Smooth muscle cell (in vitro differentiated cells): Measurements from ENCODE around the gene ADI1. TPM values are rescaled to one million over a fixed set of nuclear protein-coding genes. Genes with fewer than 3 reads are reported as not detected.

ENCODE experiments used
- DNase-seq: peaks from one replicate; lab custom pipeline; 2025; ENCODE audit not compliant: unreplicated experiment; lab: John Stamatoyannopoulos, UW
- H2AFZ ChIP-seq: fragments of 200-600 bp; sonication (generic); 2 replicates; pipeline ENCODE4 v1.6.0; 2016; ENCODE audit warnings: antibody characterized with exemption, low read depth, mild to moderate bottlenecking
- H3F3A ChIP-seq: fragments of 200-600 bp; sonication (generic); 2 replicates; pipeline ENCODE4 v1.6.0; 2017; ENCODE audit warnings: antibody characterized with exemption, low read depth
- H3K27ac ChIP-seq: fragments of 200-600 bp; sonication (generic); 2 replicates; pipeline ENCODE4 v1.5.1; 2016; ENCODE audit warnings: low read depth, mild to moderate bottlenecking
- H3K27me3 ChIP-seq: fragments of 200-600 bp; sonication (generic); 2 replicates; pipeline ENCODE4 v1.6.1; 2016; ENCODE audit warnings: low read depth, mild to moderate bottlenecking
- H3K36me3 ChIP-seq: fragments of 200-600 bp; sonication (generic); 2 replicates; pipeline ENCODE4 v1.5.1; 2016; ENCODE audit warnings: low read depth
- H3K4me1 ChIP-seq: fragments of 200-600 bp; sonication (generic); 2 replicates; pipeline ENCODE4 v1.5.1; 2016; ENCODE audit warnings: low read depth
- H3K4me2 ChIP-seq: fragments of 200-600 bp; sonication (generic); 2 replicates; pipeline ENCODE4 v1.6.0; 2016; ENCODE audit warnings: mild to moderate bottlenecking
- H3K4me3 ChIP-seq: fragments of 200-600 bp; sonication (generic); 2 replicates; pipeline ENCODE4 v1.5.1; 2016; ENCODE audit warnings: mild to moderate bottlenecking
- H3K79me2 ChIP-seq: fragments of 200-600 bp; sonication (generic); 2 replicates; pipeline ENCODE4 v1.6.0; 2016; ENCODE audit warnings: low read depth, mild to moderate bottlenecking
- H3K9ac ChIP-seq: fragments of 200-600 bp; sonication (generic); 2 replicates; pipeline ENCODE4 v1.6.0; 2016; ENCODE audit warnings: low read depth
- H3K9me3 ChIP-seq: fragments of 200-600 bp; sonication (generic); replicated peaks from 2 replicates; pipeline ENCODE4 v1.5.1; 2016; ENCODE audit warnings: low read depth
- H4K20me1 ChIP-seq: fragments of 200-600 bp; sonication (generic); 2 replicates; pipeline ENCODE4 v1.6.0; 2016; ENCODE audit warnings: low read depth
- WGBS: methylation state at CpG from one replicate; pipeline ENCODE4 v1.1.7; 2016; ENCODE audit warnings: low lambda C conversion rate; 5-methylcytosine and 5-hydroxymethylcytosine counted together
- polyA plus RNA-seq: library from polyadenylated mRNA; unstranded; fragments of >200 nt; fragmentation: Nextera tagmentation; extraction: Ambion mirVana; gene quantifications from 2 replicates; pipeline ENCODE4 v1.2.1, GENCODE V29; 2016
- total RNA-seq: library from RNA; depleted of rRNA; stranded (reverse); fragments of >200 nt; gene quantifications from 2 replicates; pipeline ENCODE4 v1.2.3, GENCODE V29; 2014
- TF ChIP-seq, protein P1 (sequence below): fragments of 200-600 bp; sonication (generic); IDR thresholded peaks from 2 replicates; pipeline ENCODE4 v1.5.1; 2017; ENCODE audit warnings: borderline replicate concordance, mild to moderate bottlenecking, antibody characterized with exemption; ENCODE audit not compliant: insufficient read depth, poor library complexity, severe bottlenecking

Gene ADI1
- total and polyA plus RNA-seq, 2 experiments from 2014 or later: 19.0 to 30.9 TPM

DNA sequence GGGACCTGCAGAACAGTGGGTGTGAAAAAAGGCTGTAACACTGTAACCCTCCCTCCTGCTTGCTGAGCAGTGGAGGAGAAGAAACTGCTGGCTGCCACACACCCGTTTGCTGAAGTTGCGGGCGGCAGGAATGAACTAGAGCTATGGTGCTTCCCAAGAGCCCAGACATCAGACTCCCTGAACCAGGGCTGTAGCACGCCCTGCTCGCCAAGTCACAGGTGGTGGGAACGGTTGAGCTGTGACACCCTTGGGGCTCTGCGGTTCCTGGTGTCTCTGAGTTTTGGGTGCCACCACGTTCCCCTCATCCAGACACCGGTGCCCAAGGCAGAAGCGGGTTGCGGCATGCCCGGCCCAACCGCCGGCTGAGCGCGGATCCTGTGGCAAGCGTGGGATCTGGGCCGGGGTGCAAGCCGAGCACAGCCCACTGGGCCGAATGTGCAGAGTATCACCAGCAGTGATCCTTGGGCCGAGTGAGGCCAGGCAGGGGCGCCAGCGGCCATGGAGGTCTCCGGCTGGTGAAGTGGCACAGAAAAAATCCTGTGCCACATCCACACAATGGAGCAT is 15.0 kb upstream of the ADI1 start:
- Histone ChIP-seq H3K4me2 (no peak overlapping the region), H3K27me3 (no peaks in the 10 kb centered on the region), H3K4me3 (no peak overlapping the region), H4K20me1 (no peaks in the 10 kb centered on the region), H2AFZ (no peak overlapping the region), H3K9me3 (no peaks in the 10 kb centered on the region), H3K4me1 (peaks cover 6% of the 10 kb centered on the region), H3F3A (peaks cover 10% of the 10 kb centered on the region), H3K9ac (no peak overlapping the region), H3K27ac (no peak overlapping the region), H3K79me2 (no peaks in the 10 kb centered on the region), H3K36me3 (no peaks in the 10 kb centered on the region)
- TF ChIP-seq, protein P1, sequence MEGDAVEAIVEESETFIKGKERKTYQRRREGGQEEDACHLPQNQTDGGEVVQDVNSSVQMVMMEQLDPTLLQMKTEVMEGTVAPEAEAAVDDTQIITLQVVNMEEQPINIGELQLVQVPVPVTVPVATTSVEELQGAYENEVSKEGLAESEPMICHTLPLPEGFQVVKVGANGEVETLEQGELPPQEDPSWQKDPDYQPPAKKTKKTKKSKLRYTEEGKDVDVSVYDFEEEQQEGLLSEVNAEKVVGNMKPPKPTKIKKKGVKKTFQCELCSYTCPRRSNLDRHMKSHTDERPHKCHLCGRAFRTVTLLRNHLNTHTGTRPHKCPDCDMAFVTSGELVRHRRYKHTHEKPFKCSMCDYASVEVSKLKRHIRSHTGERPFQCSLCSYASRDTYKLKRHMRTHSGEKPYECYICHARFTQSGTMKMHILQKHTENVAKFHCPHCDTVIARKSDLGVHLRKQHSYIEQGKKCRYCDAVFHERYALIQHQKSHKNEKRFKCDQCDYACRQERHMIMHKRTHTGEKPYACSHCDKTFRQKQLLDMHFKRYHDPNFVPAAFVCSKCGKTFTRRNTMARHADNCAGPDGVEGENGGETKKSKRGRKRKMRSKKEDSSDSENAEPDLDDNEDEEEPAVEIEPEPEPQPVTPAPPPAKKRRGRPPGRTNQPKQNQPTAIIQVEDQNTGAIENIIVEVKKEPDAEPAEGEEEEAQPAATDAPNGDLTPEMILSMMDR: no peak
- DNase-seq: no peak
- WGBS: 97% methylated on average over 24 of the region's 24 CpGs

DNA sequence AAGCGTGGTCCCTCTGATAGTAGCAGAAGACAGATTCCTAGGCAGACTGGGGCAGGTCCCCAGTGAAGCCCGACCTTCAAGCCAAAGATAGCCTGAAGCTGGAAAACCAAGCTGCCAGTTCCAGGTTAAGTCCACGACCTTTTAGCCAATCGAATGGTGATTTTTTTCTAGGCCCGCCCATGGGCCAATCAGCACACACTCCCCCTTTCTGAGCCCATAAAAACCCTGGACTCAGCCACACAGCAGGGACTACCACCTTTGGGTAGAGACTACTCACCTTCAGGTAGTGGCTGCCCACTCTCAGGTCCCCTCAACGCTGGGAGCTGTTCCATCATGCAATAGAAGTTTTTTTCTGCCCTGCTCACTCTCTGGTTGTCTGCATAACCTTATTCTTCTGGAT is 14.5 kb upstream of the ADI1 start:
- no peaks in the 10 kb centered on the region for H3K79me2 ChIP-seq
- H3K36me3 ChIP-seq: no peaks in the 10 kb centered on the region
- TF ChIP-seq, protein P1: no peak
- no peak overlapping the region for H3K27ac ChIP-seq
- no peaks in the 10 kb centered on the region for H3K9me3 ChIP-seq
- H3K27me3 ChIP-seq: no peaks in the 10 kb centered on the region
- no peak for DNase-seq
- WGBS: 77% methylated on average over 6 of the region's 6 CpGs
- H4K20me1 ChIP-seq: no peaks in the 10 kb centered on the region
- H3F3A ChIP-seq: peaks cover 10% of the 10 kb centered on the region
- no peak overlapping the region for H3K4me3 ChIP-seq
- H3K9ac ChIP-seq: no peak overlapping the region
- no peak overlapping the region for H3K4me2 ChIP-seq
- H2AFZ ChIP-seq: no peak overlapping the region
- H3K4me1 ChIP-seq: peaks cover 6% of the 10 kb centered on the region

DNA sequence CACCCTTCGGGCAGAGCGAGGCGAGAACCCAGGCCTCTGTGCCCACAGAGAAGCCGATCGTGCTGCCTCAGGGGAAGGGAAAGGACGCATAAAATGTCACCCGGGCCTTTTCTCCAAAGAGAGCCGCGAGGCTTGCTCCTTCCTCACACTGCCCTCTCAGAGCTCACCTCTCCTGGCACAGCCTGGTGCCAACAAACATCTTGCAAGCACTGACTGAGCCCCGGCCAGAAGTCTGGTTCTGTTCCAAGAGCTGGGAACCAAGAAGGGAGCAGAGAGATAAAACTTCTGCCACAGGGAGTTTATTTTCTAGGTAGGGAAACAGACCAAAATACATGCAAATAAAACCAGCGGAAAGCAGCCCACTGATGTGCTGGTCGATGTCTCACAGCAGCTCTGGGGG is 13.6 kb upstream of the ADI1 start:
- TF ChIP-seq, protein P1: no peak
- H3K4me2 ChIP-seq: no peak overlapping the region
- H3K36me3 ChIP-seq: no peaks in the 10 kb centered on the region
- H3F3A ChIP-seq: peaks cover 10% of the 10 kb centered on the region
- H2AFZ ChIP-seq: no peak overlapping the region
- peaks cover 6% of the 10 kb centered on the region for H3K4me1 ChIP-seq
- WGBS: 97% methylated on average over 12 of the region's 12 CpGs
- no peaks in the 10 kb centered on the region for H3K79me2 ChIP-seq
- H3K27ac ChIP-seq: no peak overlapping the region
- no peaks in the 10 kb centered on the region for H4K20me1 ChIP-seq
- no peaks in the 10 kb centered on the region for H3K27me3 ChIP-seq
- no peaks in the 10 kb centered on the region for H3K9me3 ChIP-seq
- no peak for DNase-seq
- H3K9ac ChIP-seq: no peak overlapping the region
- no peak overlapping the region for H3K4me3 ChIP-seq
